Glutamatergic neuron (in vitro differentiated cells): Measurements from ENCODE around the gene SORD. TPM values are rescaled to one million over a fixed set of nuclear protein-coding genes. Genes with fewer than 3 reads are reported as not detected.
"Not testable (repeated sequence)": the region's sequence is repeated elsewhere in the genome, so short reads cannot be mapped to it uniquely, and the experiment has no call there.

ENCODE experiments used
- DNase-seq: peaks from one replicate; pipeline ENCODE4 v3.0.0; 2022
- H3K27ac Mint-ChIP-seq: one replicate; pipeline ENCODE4 v1.8.0; 2020; ENCODE audit warnings: mild to moderate bottlenecking, mixed read lengths, inconsistent platforms; ENCODE audit not compliant: unreplicated experiment
- H3K27me3 Mint-ChIP-seq: one replicate; pipeline ENCODE4 v1.8.0; 2020; ENCODE audit warnings: mild to moderate bottlenecking, moderate library complexity, mixed read lengths, inconsistent platforms; ENCODE audit not compliant: unreplicated experiment
- H3K36me3 Mint-ChIP-seq: one replicate; pipeline ENCODE4 v1.8.0; 2020; ENCODE audit warnings: mild to moderate bottlenecking, mixed read lengths, inconsistent platforms; ENCODE audit not compliant: unreplicated experiment
- H3K4me1 Mint-ChIP-seq: one replicate; pipeline ENCODE4 v1.8.0; 2020; ENCODE audit warnings: mild to moderate bottlenecking, low read depth, mixed read lengths, inconsistent platforms; ENCODE audit not compliant: unreplicated experiment
- H3K4me3 Mint-ChIP-seq: one replicate; pipeline ENCODE4 v1.8.0; 2020; ENCODE audit warnings: mild to moderate bottlenecking, mixed read lengths, inconsistent platforms; ENCODE audit not compliant: unreplicated experiment
- H3K9me3 Mint-ChIP-seq: one replicate; pipeline ENCODE4 v1.8.0; 2020; ENCODE audit warnings: mild to moderate bottlenecking, moderate library complexity, mixed read lengths, inconsistent platforms; ENCODE audit not compliant: unreplicated experiment
- total RNA-seq: library from RNA; stranded (reverse); fragmentation: NEBNext Ultra II Directional; extraction: Animal tissue kit (Norgen Biotek cat#: 25700); gene quantifications from one replicate; pipeline ENCODE4 v1.2.1, GENCODE V29; 2021; ENCODE audit not compliant: unreplicated experiment
- TF ChIP-seq, protein P1 (sequence below): fragments of 200-600 bp; sonication (generic); IDR thresholded peaks from one replicate; pipeline ENCODE4 v1.5.0; 2021; ENCODE audit not compliant: partially characterized antibody, unreplicated experiment

The SORD gene
- total RNA-seq, 1 donor from 2014 or later: 29.1 TPM

DNA sequence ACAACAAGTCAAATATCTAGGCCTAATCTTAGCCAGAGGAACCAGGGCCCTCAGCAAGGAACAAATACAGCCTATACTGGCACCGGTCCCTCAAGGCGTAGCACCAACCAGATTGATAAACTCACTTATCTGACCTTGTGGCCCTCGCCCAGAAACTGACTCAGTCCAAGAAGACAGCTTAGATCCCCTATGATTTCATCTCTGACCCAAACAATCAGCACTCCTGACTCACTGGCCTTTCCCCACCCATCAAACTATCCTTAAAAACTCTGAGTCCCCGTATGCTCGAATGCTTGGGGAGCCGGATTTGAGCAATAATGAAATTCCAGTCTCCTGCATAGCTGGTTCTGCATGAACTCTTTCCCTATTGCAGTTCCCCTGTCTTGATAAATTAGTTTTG lies 1.6 kb upstream of the SORD start:
- TF ChIP-seq, protein P1, sequence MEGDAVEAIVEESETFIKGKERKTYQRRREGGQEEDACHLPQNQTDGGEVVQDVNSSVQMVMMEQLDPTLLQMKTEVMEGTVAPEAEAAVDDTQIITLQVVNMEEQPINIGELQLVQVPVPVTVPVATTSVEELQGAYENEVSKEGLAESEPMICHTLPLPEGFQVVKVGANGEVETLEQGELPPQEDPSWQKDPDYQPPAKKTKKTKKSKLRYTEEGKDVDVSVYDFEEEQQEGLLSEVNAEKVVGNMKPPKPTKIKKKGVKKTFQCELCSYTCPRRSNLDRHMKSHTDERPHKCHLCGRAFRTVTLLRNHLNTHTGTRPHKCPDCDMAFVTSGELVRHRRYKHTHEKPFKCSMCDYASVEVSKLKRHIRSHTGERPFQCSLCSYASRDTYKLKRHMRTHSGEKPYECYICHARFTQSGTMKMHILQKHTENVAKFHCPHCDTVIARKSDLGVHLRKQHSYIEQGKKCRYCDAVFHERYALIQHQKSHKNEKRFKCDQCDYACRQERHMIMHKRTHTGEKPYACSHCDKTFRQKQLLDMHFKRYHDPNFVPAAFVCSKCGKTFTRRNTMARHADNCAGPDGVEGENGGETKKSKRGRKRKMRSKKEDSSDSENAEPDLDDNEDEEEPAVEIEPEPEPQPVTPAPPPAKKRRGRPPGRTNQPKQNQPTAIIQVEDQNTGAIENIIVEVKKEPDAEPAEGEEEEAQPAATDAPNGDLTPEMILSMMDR: no peak
- Mint-ChIP-seq H3K27ac (no peak overlapping the region), H3K9me3 (peaks cover 2% of the 10 kb centered on the region), H3K4me1 (peaks cover 2% of the 10 kb centered on the region), H3K27me3 (peaks cover 10% of the 10 kb centered on the region), H3K36me3 (no peaks in the 10 kb centered on the region), H3K4me3 (no peak overlapping the region)
- no peak for DNase-seq

DNA sequence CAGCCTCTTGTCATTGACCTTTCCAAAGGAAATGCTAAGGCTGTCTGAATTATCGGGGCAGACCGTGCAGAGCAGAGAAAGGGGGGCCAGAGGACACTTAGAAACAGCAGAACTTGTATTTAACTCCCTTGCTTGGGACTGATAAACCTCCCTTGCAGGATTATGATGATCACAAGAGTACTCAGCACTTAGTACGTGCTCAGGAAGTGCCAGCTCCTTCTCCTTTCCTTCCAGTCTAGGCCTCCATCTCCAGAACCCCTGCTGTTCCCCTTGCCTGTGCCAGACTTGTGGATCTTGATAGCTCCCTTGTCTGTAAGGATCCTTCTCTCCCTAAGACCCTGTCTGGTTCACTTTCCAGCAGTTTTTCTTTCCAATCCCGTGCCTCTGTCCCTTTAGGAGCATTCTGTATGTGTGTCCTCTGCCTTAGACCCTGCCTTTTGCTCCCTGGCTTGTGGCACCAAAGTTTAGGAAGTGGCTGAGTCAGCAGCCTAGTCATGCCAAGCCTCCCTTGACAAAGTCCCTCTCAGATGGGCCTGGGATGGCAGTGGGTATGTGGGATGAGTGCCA lies 747 bp downstream of the SORD start:
- H3K27ac Mint-ChIP-seq: peak overlapping the region; percentile 79
- H3K4me1 Mint-ChIP-seq: peaks cover 2% of the 10 kb centered on the region
- TF ChIP-seq, protein P1: no peak
- H3K4me3 Mint-ChIP-seq: peak overlapping the region; percentile 93
- peaks cover 7% of the 10 kb centered on the region for H3K27me3 Mint-ChIP-seq
- peaks cover 4% of the 10 kb centered on the region for H3K36me3 Mint-ChIP-seq
- no peak for DNase-seq
- peaks cover 3% of the 10 kb centered on the region for H3K9me3 Mint-ChIP-seq

DNA sequence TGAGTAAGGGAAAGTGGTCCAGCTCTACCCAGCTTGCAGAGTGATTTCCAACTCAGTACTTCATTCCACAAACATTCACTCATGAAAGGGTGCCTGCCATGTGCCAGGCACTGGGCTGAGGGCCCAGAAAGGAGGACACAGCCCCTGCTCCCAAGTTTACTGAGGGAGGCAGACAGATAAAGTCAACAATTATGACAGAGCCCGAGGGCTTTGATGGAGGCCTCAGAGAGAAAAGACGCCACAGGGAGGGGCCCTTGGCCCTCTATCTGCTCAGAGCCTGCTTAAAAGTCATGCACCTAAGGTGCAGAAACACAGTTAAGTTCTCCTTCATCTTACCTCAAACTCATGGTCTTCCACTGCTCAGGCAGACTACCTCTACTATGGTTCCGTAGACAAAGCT lies 1.7 kb downstream of the SORD start:
- DNase-seq: not testable (repeated sequence)

DNA sequence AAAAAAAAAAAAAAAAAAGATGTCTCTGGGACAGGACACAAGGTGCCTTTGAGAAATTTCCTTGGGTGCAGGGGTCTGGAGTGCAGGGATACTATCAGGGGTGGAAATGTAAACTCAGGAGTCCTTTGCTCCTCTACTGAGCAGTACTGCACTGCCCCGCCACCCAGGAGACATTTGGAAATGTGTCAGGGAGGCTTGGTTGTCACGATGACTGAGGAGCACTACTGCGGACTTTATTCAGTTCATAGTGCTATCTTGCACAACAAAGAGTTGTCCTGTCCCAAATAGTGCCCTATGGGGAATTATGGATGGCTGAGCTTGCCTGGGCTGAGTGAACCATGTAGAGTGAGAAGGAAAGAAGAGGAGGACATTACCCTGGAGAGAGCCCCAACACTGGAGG lies 2.6 kb downstream of the SORD start:
- peaks cover 12% of the 10 kb centered on the region for H3K36me3 Mint-ChIP-seq
- not testable (repeated sequence) for H3K4me1 Mint-ChIP-seq, H3K27me3 Mint-ChIP-seq, H3K4me3 Mint-ChIP-seq, H3K27ac Mint-ChIP-seq, DNase-seq, H3K9me3 Mint-ChIP-seq

More for the DNA sequence above, 1.7 kb downstream of the SORD start:
- H3K4me3 Mint-ChIP-seq, H3K9me3 Mint-ChIP-seq, H3K27me3 Mint-ChIP-seq, H3K36me3 Mint-ChIP-seq, H3K27ac Mint-ChIP-seq, H3K4me1 Mint-ChIP-seq: not testable (repeated sequence)

DNA sequence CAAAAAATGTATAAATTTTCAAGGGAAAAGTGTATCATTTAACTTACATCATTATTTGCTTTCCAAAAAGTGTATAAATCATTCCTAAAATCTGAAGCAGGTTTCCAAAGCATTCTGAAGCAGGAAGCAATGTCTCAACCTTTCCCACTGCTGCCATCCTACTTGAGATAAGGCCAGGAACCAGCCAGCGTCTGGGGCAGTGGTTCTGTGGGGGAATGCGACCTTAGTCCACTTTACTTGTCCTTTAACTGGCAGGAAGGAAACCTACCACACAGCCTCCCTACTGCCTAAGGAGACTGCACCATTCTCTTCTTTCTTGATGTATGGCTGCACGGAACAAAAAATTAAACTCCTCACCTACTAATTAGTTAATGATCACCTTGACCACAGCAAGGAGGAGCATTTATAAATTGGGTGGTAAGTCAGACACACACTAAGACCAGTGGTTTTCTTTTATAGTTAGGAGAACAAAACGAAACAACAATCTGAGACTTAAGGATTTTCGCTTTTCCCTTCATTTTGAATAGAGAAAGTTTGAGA lies 3.7 kb downstream of the SORD start:
- TF ChIP-seq, protein P1: no peak
- DNase-seq: no peak
- Mint-ChIP-seq H3K36me3 (peaks cover 14% of the 10 kb centered on the region), H3K4me1 (peaks cover 2% of the 10 kb centered on the region), H3K27ac (no peak overlapping the region), H3K9me3 (peaks cover 5% of the 10 kb centered on the region), H3K4me3 (no peak overlapping the region), H3K27me3 (peaks cover 6% of the 10 kb centered on the region)

DNA sequence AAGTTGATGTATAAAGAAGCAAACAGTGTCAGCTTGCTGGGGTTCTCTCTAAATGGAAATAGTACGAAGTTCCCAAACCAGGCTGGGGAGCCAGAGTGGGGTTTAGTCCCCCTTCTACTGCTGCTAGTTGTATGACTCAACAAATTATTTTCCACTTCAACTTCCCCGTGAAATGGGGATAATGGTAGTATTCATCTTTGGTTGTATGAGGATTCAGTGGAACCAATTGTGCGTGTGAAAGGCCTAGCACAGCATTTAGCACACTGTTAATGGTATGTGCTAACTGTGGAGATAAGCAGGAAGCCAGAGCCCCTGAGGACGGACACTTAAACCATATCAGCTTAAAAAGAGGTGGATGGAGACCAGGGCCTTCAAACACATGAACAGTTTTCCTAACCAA lies 4.2 kb downstream of the SORD start:
- Mint-ChIP-seq H3K9me3 (peaks cover 5% of the 10 kb centered on the region), H3K4me3 (no peak overlapping the region), H3K27me3 (peaks cover 6% of the 10 kb centered on the region), H3K27ac (no peak overlapping the region), H3K4me1 (peaks cover 2% of the 10 kb centered on the region), H3K36me3 (peaks cover 14% of the 10 kb centered on the region)
- TF ChIP-seq, protein P1: no peak
- no peak for DNase-seq
